D721Med (cell line): ENCODE measurements around the gene RBM17.
"Not testable (repeated sequence)": the region's sequence is repeated elsewhere in the genome, so short reads cannot be mapped to it uniquely, and the experiment has no call there.

Source experiments
- DNase-seq: peaks from one replicate; pipeline ENCODE4 v3.0.0; 2011; ENCODE audit warnings: low spot score; ENCODE audit not compliant: insufficient read length
- FAIRE-seq: peaks from 2 replicates; lab custom pipeline; 2011; peaks lifted over from hg19 to GRCh38; lab: Jason Lieb, UNC
- TF ChIP-seq, protein P1 (sequence below): IDR thresholded peaks from 2 replicates; pipeline ENCODE4 v1.5.1; 2012; ENCODE audit warnings: mild to moderate bottlenecking, control low read depth; ENCODE audit not compliant: insufficient read depth; ENCODE audit errors: missing control alignments

RBM17 gene

DNA sequence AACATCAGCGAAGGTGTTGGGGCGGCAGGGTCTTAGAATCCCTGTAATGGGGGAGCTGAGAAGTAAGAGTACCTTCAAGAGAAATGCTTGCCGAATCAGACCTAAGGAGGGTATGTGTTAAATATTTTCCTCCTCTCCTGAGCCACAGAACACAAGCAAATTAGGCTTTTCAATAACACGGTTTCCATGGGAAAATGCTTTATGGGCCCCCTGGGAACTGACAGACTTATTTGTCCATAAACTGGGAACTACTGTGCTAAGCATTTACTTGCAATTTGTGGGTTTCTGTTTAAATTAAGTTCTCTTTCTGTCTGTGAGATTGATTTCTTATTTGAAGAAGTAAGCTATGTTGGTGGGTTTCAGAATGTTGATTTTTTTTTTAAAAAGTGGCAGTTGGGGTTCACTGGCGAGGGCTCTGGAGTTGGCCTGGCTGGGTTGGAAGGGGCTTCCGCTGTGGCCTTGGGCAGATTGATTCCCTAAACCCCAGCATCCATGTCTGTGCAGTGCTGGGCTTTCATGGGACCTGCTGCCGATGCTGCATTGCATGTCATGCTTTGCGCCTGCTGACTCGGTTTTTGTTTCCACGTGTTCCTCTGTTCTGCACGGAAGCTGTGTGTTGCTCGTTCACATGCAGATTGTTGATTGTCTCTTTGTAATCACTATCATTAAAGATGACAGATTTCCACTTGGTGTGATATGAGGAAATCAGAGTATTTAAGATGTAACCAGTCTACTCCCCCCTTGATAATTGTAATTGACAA is 7.2 kb downstream of the RBM17 start:
- FAIRE-seq = no peak
- no peak for DNase-seq
- TF ChIP-seq, protein P1, sequence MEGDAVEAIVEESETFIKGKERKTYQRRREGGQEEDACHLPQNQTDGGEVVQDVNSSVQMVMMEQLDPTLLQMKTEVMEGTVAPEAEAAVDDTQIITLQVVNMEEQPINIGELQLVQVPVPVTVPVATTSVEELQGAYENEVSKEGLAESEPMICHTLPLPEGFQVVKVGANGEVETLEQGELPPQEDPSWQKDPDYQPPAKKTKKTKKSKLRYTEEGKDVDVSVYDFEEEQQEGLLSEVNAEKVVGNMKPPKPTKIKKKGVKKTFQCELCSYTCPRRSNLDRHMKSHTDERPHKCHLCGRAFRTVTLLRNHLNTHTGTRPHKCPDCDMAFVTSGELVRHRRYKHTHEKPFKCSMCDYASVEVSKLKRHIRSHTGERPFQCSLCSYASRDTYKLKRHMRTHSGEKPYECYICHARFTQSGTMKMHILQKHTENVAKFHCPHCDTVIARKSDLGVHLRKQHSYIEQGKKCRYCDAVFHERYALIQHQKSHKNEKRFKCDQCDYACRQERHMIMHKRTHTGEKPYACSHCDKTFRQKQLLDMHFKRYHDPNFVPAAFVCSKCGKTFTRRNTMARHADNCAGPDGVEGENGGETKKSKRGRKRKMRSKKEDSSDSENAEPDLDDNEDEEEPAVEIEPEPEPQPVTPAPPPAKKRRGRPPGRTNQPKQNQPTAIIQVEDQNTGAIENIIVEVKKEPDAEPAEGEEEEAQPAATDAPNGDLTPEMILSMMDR = no peak

DNA sequence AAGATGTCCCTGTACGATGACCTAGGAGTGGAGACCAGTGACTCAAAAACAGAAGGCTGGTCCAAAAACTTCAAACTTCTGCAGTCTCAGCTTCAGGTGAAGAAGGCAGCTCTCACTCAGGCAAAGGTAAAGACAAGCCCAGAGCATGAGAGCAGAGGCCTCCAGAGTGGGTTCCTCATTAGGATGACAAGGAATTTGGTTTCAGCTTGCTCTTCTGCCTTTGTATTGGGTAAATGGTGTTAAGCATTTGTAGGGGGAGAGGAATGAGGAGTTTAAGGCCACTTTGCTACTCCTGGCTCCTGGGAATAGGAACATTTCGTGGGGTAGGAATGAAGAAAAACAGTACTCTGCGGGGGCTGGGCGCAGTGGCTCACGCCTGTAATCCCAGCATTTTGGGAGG is 8.2 kb downstream of the RBM17 start:
- FAIRE-seq (no peak), DNase-seq (no peak)
- TF ChIP-seq, protein P1 = no peak

DNA sequence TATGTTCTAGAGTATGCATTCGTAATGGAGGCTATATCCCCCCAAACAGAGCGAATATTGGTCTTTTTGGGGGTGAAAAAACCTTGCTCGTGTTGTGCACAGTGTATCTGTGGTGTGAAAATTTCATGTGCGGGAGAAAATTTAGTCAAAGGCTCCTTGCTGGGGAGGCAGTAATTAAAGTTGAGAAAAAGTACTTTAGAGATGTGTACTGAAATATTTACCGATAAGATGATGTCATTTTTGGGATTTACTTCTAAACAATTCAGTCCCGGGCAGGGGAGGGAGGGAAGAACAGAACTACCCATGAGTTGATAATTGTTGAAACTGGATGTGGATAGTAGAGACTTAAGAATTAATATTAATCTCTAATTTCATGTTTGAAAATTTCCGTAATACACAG is 9.3 kb downstream of the RBM17 start:
- DNase-seq (no peak), FAIRE-seq (no peak)
- TF ChIP-seq, protein P1 = no peak

DNA sequence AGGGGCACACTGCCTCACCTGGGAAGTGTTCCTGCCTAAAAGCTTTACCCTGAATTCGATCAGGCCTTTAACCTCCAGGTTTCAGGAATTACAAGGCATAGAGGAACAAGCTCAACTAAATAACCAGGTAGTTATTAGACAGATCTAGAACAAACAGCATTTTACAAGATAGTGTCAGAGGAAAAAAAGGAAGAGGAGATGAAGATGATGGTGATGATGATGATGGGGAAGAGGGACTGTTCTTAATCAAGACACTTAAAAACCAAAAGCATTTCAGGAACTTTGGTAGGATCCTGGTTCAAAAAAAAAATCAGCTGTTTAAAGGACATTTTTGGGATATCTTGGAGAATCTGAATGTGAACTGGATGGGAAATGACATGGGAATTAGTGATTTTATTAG is 11.5 kb downstream of the RBM17 start:
- TF ChIP-seq, protein P1 = no peak
- FAIRE-seq (no peak), DNase-seq (no peak)

DNA sequence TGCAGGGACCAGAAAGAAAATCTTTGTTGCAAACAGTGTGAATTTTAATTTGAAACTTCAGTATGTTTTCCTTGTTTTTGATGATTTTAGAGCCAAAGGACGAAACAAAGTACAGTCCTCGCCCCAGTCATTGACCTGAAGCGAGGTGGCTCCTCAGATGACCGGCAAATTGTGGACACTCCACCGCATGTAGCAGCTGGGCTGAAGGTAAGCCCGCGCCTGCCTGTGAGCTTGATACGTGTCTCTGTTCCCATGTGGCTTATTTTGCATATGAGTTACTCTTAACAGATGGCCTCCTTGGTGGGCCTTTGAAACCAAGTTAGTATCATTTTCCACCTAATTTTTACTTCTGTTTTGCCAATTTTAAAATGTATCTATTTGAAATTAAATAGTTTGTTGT is 12.3 kb downstream of the RBM17 start:
- FAIRE-seq (no peak), DNase-seq (no peak)
- TF ChIP-seq, protein P1 = no peak

GRCh38 chr10:6102128-6102527 is 13.3 kb downstream of the RBM17 start:
- DNase-seq = no peak
- FAIRE-seq = no peak
- TF ChIP-seq, protein P1 = no peak

DNA sequence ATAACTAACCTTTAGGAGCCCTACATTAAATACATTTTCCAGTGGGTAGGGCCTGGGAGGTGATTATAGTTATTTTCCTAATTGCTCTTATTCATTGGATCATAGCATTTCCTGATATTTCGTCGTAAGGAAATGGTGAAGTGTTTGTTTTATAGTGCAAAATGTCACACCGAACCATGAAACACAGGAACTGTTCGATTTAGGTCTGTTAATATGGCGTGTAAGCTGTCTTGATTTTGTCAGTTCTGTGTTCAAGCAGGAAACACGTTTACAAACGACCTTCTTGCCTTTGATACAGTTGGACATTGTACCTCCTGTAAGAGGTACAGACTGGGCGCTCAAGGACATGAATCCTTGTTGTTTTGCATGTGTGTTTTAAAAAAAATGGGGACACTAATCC is 14.8 kb downstream of the RBM17 start:
- DNase-seq (no peak), FAIRE-seq (no peak)
- TF ChIP-seq, protein P1 = no peak

DNA sequence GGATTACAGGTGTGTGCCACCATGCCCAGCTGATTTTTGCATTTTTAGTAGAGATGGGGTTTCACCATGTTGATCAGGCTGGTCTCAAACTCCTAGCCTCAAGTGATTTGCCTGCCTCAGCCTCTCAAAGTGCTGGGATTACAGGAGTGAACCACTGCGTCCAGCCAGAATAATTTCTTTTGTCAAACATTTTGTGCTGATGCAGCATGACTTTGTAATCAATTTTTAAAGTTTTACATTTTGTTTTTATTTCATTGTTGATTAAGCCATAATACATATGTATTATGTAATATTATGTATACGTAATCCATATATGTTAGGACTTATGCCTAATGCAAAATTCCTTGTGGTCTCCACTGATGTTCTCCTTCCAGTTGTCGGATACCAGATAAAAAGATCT is 18.8 kb downstream of the RBM17 start:
- not testable (repeated sequence) for FAIRE-seq, DNase-seq
